ENCODE results near the gene DNAJA3. TPM values are rescaled to one million over a fixed set of nuclear protein-coding genes. Genes with fewer than 3 reads are reported as not detected.

DNAJA3 gene
- total and polyA plus RNA-seq, 2 donors (not counting 3 experiments of a cell fraction or from before 2014, with no cell fraction given) = 33.4 to 45.4 TPM

GRCh38 chr16:4378999-4379690 is 46.5 kb upstream of the DNAJA3 start:
- H3K9ac ChIP-seq (replicated peaks; ENCODE audit: extremely low read depth, insufficient read depth, low read length) = no peak overlapping the region

More at GRCh38 chr16:4378999-4379690, 46.5 kb upstream of the DNAJA3 start:
- Histone ChIP-seq H3K9me3 (replicated peaks; ENCODE audit: control insufficient read depth, insufficient read depth, low read length) (no peaks in the 10 kb centered on the region), H3K4me3 (replicated peaks in 1 of 3; ENCODE audit: insufficient read depth in 1 of 3, low read depth in 1 of 3, low read length in 3 of 3) (no peak overlapping the region), H3K4me1 (ENCODE audit: control insufficient read depth, extremely low read depth, insufficient read depth, low read length) (peaks cover 7% of the 10 kb centered on the region), H4K20me1 (replicated peaks; ENCODE audit: control insufficient read depth, extremely low read depth, insufficient read depth, low read length) (no peaks in the 10 kb centered on the region), H2AFZ (ENCODE audit: low read depth, low read length) (no peak overlapping the region), H3K4me2 (ENCODE audit: insufficient read depth, low read length) (no peak overlapping the region), H3K27me3 (ENCODE audit: control insufficient read depth in 2 of 2, insufficient read depth in 2 of 2, low read length in 2 of 2) (no peaks in the 10 kb centered on the region), H3K79me2 (ENCODE audit: control insufficient read depth, insufficient read depth, low read length) (no peaks in the 10 kb centered on the region), H3K9me1 (replicated peaks; ENCODE audit: control insufficient read depth, extremely low read depth, insufficient read depth, low read length) (no peaks in the 10 kb centered on the region), H3K36me3 (ENCODE audit: control insufficient read depth in 2 of 2, extremely low read depth in 1 of 2, insufficient read depth in 2 of 2, low read length in 2 of 2) (no peaks in the 10 kb centered on the region), H3K27ac (ENCODE audit: insufficient read depth, low read depth, low read length) (no peak overlapping the region)
- ChIA-PET POLR2A (interaction anchor here (0.6 kb wide), 1 partner anchor 1422 kb away, joined by 3 read pairs; no protein-coding TSS in a partner anchor), CTCF (interaction anchor here (0.8 to 2.6 kb wide), 4 partner anchors 10 to 118 kb away, joined by 3 to 17 read pairs (median 4); no protein-coding TSS in a partner anchor)
- BruUV-seq (replicated peaks) = no TSS peak
- dilution Hi-C loops (cut with MboI; ENCODE audit: extremely low pct_ligation_motif_present, low sequenced_read_pairs) = no loop called here
- DNase-seq (ENCODE audit: low read depth, low spot score) = no peak
- TF ChIP-seq MAX (IDR thresholded peaks at IDR 0.05; ENCODE audit: insufficient read depth, insufficient read length) = no peak
- no peak for TF ChIP-seq CTCF (IDR thresholded peaks at IDR 0.05; ENCODE audit: extremely low read depth in 1 of 2, insufficient read depth in 1 of 2, low read depth in 1 of 2, low read length in 2 of 2)
- TF ChIP-seq POLR2AphosphoS5 (IDR thresholded peaks at IDR 0.05; ENCODE audit: insufficient read depth, low read depth, low read length) = no peak
- TF ChIP-seq EZH2 (IDR thresholded peaks at IDR 0.05; ENCODE audit: borderline replicate concordance, low read depth, low read length, severe bottlenecking) = no peak
- TF ChIP-seq MYC (IDR thresholded peaks at IDR 0.05; ENCODE audit: low read depth, low read length) = no peak
- TF ChIP-seq POLR2A (IDR thresholded peaks at IDR 0.05; ENCODE audit: low read depth, low read length) = no peak
- TF ChIP-seq GATA2 (IDR thresholded peaks at IDR 0.05; ENCODE audit: insufficient read depth, insufficient read length, low read depth, low read length) = no peak
- no peak for TF ChIP-seq JUN (IDR thresholded peaks at IDR 0.05; ENCODE audit: borderline replicate concordance, insufficient read depth, insufficient read length, low read depth)
- no peak for TF ChIP-seq FOS (IDR thresholded peaks at IDR 0.05; ENCODE audit: borderline replicate concordance, insufficient read depth, low read length)
- FAIRE-seq = no peak
- intact Hi-C loops (cut with micrococcal nuclease) = no loop called here

Data from endothelial cell of umbilical vein (primary cell).